ENCODE measurements around the gene GPT2. TPM values are rescaled to one million over a fixed set of nuclear protein-coding genes. Genes with fewer than 3 reads are reported as not detected.

GPT2 gene
- total RNA-seq, 1 experiment from 2014 or later: 42.6 TPM

DNA sequence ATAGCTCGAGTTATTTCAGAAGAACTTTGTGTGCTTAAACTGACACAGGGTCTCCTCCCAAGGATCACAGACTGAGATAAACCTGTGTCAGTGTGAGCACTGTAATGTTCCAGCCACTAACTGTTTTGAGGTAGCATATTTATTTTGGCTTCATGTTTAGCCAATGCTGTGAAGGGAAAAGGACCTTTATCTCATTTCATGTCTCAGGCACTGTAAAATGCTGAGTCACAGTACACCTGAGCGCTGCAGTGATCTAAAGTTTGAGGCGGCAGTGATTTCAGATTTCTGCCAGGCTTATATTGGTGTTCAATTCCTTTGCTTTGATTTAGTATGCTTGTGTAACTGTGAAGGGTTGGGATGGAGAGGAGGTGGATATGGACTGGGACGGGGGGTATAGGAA lies 92.4 kb downstream of the GPT2 start:
- Histone ChIP-seq H3K4me1 (ENCODE audit: low read length) (peaks cover 29% of the 10 kb centered on the region), H4K20me1 (ENCODE audit: insufficient read depth, low read depth, low read length) (peaks cover 14% of the 10 kb centered on the region), H3K27me3 (ENCODE audit: low read length) (no peaks in the 10 kb centered on the region), H3K79me2 (ENCODE audit: low read length) (peaks cover 26% of the 10 kb centered on the region), H3K9me3 (ENCODE audit: low read length) (no peaks in the 10 kb centered on the region), H3K9me2 (replicated peaks; ENCODE audit: insufficient read depth, low read length) (no peaks in the 10 kb centered on the region), H3K36me3 (ENCODE audit: insufficient read depth, low read length) (no peaks in the 10 kb centered on the region; the same call in 1 of the 2 replicates), H3K4me3 (ENCODE audit: low read length) (no peak overlapping the region), H3K27ac (ENCODE audit: low read length) (no peak overlapping the region), H3K9ac (ENCODE audit: low read length) (no peak overlapping the region), H3K4me2 (ENCODE audit: low read depth, low read length, poor library complexity, severe bottlenecking) (peak overlapping the region; percentile 1), H2AFZ (ENCODE audit: low read length) (no peak overlapping the region)
- no peak for DNase-seq

Small RNA genes within 50 kb of the gene (small RNA-seq; reads per million reads assigned to genes)
- not detected for gene AC007225.2

Other genes with a start within 250 kb of the GPT2 start
- 47.5 and 91.1 TPM in 2 replicates for gene VPS35, start 195.2 kb upstream of the GPT2 start, total RNA-seq (2014; rRNA removed; shearing (Covaris generic); ENCODE audit: low replicate concordance)
- gene ORC6, start 194.7 kb upstream of the GPT2 start, total RNA-seq (2014; rRNA removed; shearing (Covaris generic); ENCODE audit: low replicate concordance): 24.4 and 38.0 TPM in 2 replicates
- gene MYLK3, start 136.0 kb upstream of the GPT2 start, total RNA-seq (2014; rRNA removed; shearing (Covaris generic); ENCODE audit: low replicate concordance): 0.72 and 1.3 TPM in 2 replicates
- gene C16orf87, start 53.2 kb upstream of the GPT2 start, total RNA-seq (2014; rRNA removed; shearing (Covaris generic); ENCODE audit: low replicate concordance): 25.3 and 37.8 TPM in 2 replicates
- gene DNAJA2, start 89.3 kb downstream of the GPT2 start, total RNA-seq (2014; rRNA removed; shearing (Covaris generic); ENCODE audit: low replicate concordance): 61.7 and 81.0 TPM in 2 replicates

All from Karpas-422 (cell line).